ENCODE data around the gene ADGRL1. TPM values are rescaled to one million over a fixed set of nuclear protein-coding genes. Genes with fewer than 3 reads are reported as not detected.

ADGRL1 gene
- polyA plus RNA-seq, 1 donor (not counting 4 experiments of a cell fraction or from before 2014, with no cell fraction given), result 3.2 TPM

DNA sequence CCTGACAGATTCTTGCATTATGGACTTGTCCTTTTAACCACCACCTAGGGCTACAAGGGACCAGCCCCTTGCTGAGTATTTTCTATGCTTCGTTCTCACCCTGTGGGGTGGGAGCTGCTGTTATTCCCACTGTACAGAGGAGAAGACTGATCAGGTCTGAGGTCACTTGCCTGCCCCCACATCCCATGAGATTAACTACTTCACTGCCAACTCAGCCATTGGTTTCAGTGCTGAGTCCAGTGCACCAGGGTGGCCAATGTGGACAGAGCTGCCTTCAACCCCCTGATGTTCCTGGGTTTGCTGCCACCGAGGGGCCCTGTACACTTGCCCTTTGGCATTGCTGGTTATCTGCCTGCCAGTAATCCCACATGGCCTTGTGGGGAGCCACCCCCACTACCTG is 95.3 kb downstream of the ADGRL1 start:
- H3K4me2 ChIP-seq (ENCODE audit: control insufficient read depth, extremely low read depth, insufficient read depth, low read depth, low read length), result no peak overlapping the region
- no peak overlapping the region for H3K9ac ChIP-seq (ENCODE audit: control insufficient read depth, extremely low read depth, insufficient read depth, low read length)
- no peaks in the 10 kb centered on the region for H3K27me3 ChIP-seq (ENCODE audit: control insufficient read depth, extremely low read depth, insufficient read depth, low read length)
- H3K79me2 ChIP-seq (ENCODE audit: control insufficient read depth, insufficient read depth, low read length), result no peaks in the 10 kb centered on the region
- dilution Hi-C loops (cut with MboI; ENCODE audit: extremely low pct_ligation_motif_present, low sequenced_read_pairs), result no loop called here
- H3K4me1 ChIP-seq (ENCODE audit: control insufficient read depth, extremely low read depth, insufficient read depth, low read length), result no peaks in the 10 kb centered on the region
- H2AFZ ChIP-seq (ENCODE audit: control insufficient read depth, low read length), result no peak overlapping the region
- no peaks in the 10 kb centered on the region for H3K9me3 ChIP-seq (ENCODE audit: control insufficient read depth, low read depth, low read length)
- no peak overlapping the region for H3K27ac ChIP-seq (ENCODE audit: control insufficient read depth, insufficient read depth, low read length)
- peaks cover 4 to 10% of the 10 kb centered on the region in 2 experiments for H3K36me3 ChIP-seq (ENCODE audit: control insufficient read depth in 2 of 2, extremely low read depth in 1 of 2, insufficient read depth in 2 of 2, low read length in 2 of 2)
- H3K4me3 ChIP-seq (ENCODE audit: control insufficient read depth in 2 of 3, extremely low read depth in 1 of 3, insufficient read depth in 2 of 3, low read depth in 1 of 3, low read length in 3 of 3), result no peak overlapping the region
- DNase-seq (ENCODE audit: low read depth, low spot score) (no peak), FAIRE-seq (no peak)
- no peaks in the 10 kb centered on the region for H4K20me1 ChIP-seq (ENCODE audit: control insufficient read depth, extremely low read depth, insufficient read depth, low read length)
- TF ChIP-seq, protein P1, sequence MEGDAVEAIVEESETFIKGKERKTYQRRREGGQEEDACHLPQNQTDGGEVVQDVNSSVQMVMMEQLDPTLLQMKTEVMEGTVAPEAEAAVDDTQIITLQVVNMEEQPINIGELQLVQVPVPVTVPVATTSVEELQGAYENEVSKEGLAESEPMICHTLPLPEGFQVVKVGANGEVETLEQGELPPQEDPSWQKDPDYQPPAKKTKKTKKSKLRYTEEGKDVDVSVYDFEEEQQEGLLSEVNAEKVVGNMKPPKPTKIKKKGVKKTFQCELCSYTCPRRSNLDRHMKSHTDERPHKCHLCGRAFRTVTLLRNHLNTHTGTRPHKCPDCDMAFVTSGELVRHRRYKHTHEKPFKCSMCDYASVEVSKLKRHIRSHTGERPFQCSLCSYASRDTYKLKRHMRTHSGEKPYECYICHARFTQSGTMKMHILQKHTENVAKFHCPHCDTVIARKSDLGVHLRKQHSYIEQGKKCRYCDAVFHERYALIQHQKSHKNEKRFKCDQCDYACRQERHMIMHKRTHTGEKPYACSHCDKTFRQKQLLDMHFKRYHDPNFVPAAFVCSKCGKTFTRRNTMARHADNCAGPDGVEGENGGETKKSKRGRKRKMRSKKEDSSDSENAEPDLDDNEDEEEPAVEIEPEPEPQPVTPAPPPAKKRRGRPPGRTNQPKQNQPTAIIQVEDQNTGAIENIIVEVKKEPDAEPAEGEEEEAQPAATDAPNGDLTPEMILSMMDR (optimal IDR thresholded peaks at IDR 0.05 in 1 of 3, IDR thresholded peaks at IDR 0.05 in 1 of 3, conservative IDR thresholded peaks at IDR 0.05 in 1 of 3; ENCODE audit: extremely low read depth in 1 of 3, insufficient read depth in 2 of 3, low read length in 3 of 3), result no peak
- TF ChIP-seq EZH2 (IDR thresholded peaks at IDR 0.05; ENCODE audit: low read length), result no peak
- H3K9me1 ChIP-seq (ENCODE audit: control insufficient read depth, extremely low read depth, insufficient read depth, low read length), result no peaks in the 10 kb centered on the region

DNA sequence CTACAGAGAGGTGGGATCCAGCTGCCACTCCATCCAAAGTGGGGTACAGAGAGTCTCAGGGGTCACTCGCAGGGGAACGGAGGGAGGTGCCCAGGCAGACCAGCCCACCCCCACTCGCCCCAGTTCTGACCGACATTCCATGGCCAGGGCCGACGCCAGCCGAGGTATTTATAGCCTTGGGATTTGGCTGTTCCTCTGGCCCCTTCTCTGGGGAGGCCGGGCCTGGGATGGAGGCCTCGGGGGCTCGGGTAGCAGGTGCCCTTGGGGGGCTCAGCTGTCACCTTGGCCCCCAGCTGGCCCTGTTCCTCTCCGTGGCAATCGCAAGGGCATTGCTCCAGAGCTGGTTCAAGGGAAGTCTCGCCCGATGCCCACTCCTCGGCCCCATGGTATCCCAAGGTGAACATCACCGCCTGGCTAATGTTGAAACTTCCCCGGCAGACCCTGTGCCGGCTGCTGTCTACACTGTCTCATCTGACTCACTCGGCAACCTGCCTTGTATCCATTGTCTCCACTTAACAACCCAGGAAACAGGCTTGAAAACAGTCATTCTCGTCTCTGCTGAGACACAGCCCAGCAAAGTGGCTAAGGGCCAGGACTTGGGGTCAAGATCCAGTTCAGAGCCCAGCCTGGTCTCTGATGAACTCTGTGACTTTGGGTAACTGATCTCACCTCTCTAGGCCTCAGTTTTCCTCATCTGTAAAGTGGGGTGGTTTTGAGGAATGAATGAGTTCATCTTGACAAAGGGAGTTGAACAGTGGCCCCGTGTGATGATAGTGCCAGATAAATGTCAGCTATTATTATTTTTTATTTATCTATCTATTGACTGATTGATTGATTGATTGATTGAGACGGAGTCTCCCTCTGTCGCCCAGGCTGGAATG is 98.1 kb downstream of the ADGRL1 start:
- Histone ChIP-seq H3K9me3 (ENCODE audit: control insufficient read depth, low read depth, low read length) (no peaks in the 10 kb centered on the region), H3K9ac (ENCODE audit: control insufficient read depth, extremely low read depth, insufficient read depth, low read length) (no peak overlapping the region), H3K36me3 (ENCODE audit: control insufficient read depth in 2 of 2, extremely low read depth in 1 of 2, insufficient read depth in 2 of 2, low read length in 2 of 2) (peaks cover 6 to 13% of the 10 kb centered on the region in 2 experiments), H3K9me1 (ENCODE audit: control insufficient read depth, extremely low read depth, insufficient read depth, low read length) (no peaks in the 10 kb centered on the region), H3K4me3 (ENCODE audit: control insufficient read depth in 2 of 3, extremely low read depth in 1 of 3, insufficient read depth in 2 of 3, low read depth in 1 of 3, low read length in 3 of 3) (no peak overlapping the region), H3K79me2 (ENCODE audit: control insufficient read depth, insufficient read depth, low read length) (no peaks in the 10 kb centered on the region), H2AFZ (ENCODE audit: control insufficient read depth, low read length) (no peak overlapping the region), H3K4me2 (ENCODE audit: control insufficient read depth, extremely low read depth, insufficient read depth, low read depth, low read length) (no peak overlapping the region), H3K27me3 (ENCODE audit: control insufficient read depth, extremely low read depth, insufficient read depth, low read length) (no peaks in the 10 kb centered on the region), H4K20me1 (ENCODE audit: control insufficient read depth, extremely low read depth, insufficient read depth, low read length) (no peaks in the 10 kb centered on the region), H3K4me1 (ENCODE audit: control insufficient read depth, extremely low read depth, insufficient read depth, low read length) (no peaks in the 10 kb centered on the region), H3K27ac (ENCODE audit: control insufficient read depth, insufficient read depth, low read length) (no peak overlapping the region)
- TF ChIP-seq EZH2 (IDR thresholded peaks at IDR 0.05; ENCODE audit: low read length), result no peak
- TF ChIP-seq, protein P1 (optimal IDR thresholded peaks at IDR 0.05 in 1 of 3, IDR thresholded peaks at IDR 0.05 in 1 of 3, conservative IDR thresholded peaks at IDR 0.05 in 1 of 3; ENCODE audit: extremely low read depth in 1 of 3, insufficient read depth in 2 of 3, low read length in 3 of 3), result no peak
- FAIRE-seq, result no peak
- DNase-seq (ENCODE audit: low read depth, low spot score), result no peak
- dilution Hi-C loops (cut with MboI; ENCODE audit: extremely low pct_ligation_motif_present, low sequenced_read_pairs), result no loop called here
